Measurements from ENCODE around the gene PARP1.

PARP1 gene

GRCh38 chr1:226357416-226357815 lies 50.5 kb downstream of the PARP1 start:
- Histone ChIP-seq H3K27ac (ENCODE audit: low read depth, low read length) (no peak overlapping the region), H3K4me3 (ENCODE audit: low read length) (no peak overlapping the region)
- no CpG with 5 or more reads among the region's 2 CpGs for WGBS (ENCODE audit: extremely low coverage, insufficient coverage, low lambda C conversion rate)

DNA sequence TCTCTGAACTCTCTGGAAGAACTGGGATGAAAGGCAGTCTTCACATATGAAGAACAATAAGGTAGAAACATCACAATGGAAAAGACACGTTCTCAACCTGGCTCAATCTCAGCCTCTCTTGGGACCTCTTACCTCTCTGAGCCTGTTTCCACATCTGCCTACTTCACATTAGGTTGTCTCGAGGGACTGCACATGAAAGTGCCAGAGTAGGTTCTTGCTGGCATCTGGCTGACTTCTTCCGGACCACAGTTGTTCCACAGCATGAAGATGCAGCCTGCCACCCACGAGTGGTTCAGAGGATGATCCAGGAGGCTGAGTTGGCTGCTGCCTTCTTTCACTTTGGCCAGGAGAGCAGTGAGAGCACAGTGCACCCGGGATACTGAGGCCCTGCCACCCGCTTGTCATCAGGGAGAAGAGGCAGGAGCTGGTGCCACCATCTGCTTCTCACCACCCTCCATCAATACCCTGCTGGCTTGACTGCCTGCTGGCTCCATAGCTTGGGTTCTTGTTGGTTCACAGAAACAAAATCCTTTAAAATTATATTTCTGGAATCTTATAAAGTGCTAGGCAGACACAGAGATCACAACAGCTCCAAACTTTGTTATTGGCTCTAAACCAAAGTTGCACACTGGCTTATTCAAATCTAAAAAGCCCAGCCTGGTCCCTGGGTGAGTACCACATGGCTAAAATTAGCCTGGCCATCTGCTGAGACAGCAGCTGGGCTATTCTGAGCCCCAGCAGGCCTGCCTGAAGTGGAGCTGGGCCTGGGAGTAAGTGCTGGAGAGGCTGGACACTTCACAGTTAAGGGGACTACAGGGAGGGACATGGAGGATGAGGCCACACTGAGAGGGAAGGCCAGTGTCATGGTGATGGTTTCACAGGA lies 52.0 kb downstream of the PARP1 start:
- no peaks in the 10 kb centered on the region for H3K79me1 ChIP-seq (ENCODE audit: low read length)
- H3K4me2 ChIP-seq (ENCODE audit: low read length) = no peak overlapping the region
- no peak overlapping the region for H3K4ac ChIP-seq (ENCODE audit: low read depth, low read length)
- H3K27ac ChIP-seq (ENCODE audit: low read depth, low read length) = no peak overlapping the region
- H3K4me3 ChIP-seq (ENCODE audit: low read length) = no peak overlapping the region
- no peak overlapping the region for H2BK15ac ChIP-seq (replicated peaks; ENCODE audit: low read depth)
- peaks cover 5% of the 10 kb centered on the region for H3K36me3 ChIP-seq (ENCODE audit: control insufficient read depth, insufficient read depth, low read length)
- no peak overlapping the region for H4K5ac ChIP-seq (ENCODE audit: low read length)
- H2AK5ac ChIP-seq (ENCODE audit: low read length) = no peak overlapping the region
- H3K79me2 ChIP-seq (ENCODE audit: control insufficient read depth, insufficient read depth, low read length) = no peaks in the 10 kb centered on the region
- no peaks in the 10 kb centered on the region for H3K27me3 ChIP-seq (ENCODE audit: insufficient read depth, low read length, poor library complexity)
- no peak overlapping the region for H3K56ac ChIP-seq (ENCODE audit: low read length)
- H3K23ac ChIP-seq (ENCODE audit: low read length) = no peak overlapping the region
- no peak for DNase-seq
- H2BK120ac ChIP-seq (ENCODE audit: low read depth, low read length) = no peak overlapping the region
- H3K9ac ChIP-seq (ENCODE audit: low read length) = no peak overlapping the region
- H3K18ac ChIP-seq (ENCODE audit: low read length) = no peak overlapping the region
- H4K8ac ChIP-seq (ENCODE audit: low read depth, low read length) = no peak overlapping the region
- no peaks in the 10 kb centered on the region for H3K4me1 ChIP-seq (ENCODE audit: control insufficient read depth, low read depth, low read length)
- WGBS (ENCODE audit: extremely low coverage, insufficient coverage, low lambda C conversion rate) = no CpG with 5 or more reads among the region's 6 CpGs
- H2BK5ac ChIP-seq (ENCODE audit: low read length) = no peak overlapping the region

More at GRCh38 chr1:226357416-226357815, 50.5 kb downstream of the PARP1 start:
- no peak overlapping the region for H3K23ac ChIP-seq (ENCODE audit: low read length)
- no peak overlapping the region for H3K4me2 ChIP-seq (ENCODE audit: low read length)
- H3K79me2 ChIP-seq (ENCODE audit: control insufficient read depth, insufficient read depth, low read length) = no peaks in the 10 kb centered on the region
- peaks cover 9% of the 10 kb centered on the region for H3K36me3 ChIP-seq (ENCODE audit: control insufficient read depth, insufficient read depth, low read length)
- no peak overlapping the region for H2BK120ac ChIP-seq (ENCODE audit: low read depth, low read length)
- H3K4ac ChIP-seq (ENCODE audit: low read depth, low read length) = no peak overlapping the region
- no peak overlapping the region for H3K9ac ChIP-seq (ENCODE audit: low read length)
- no peak overlapping the region for H4K5ac ChIP-seq (ENCODE audit: low read length)
- H2BK15ac ChIP-seq (replicated peaks; ENCODE audit: low read depth) = no peak overlapping the region
- H4K8ac ChIP-seq (ENCODE audit: low read depth, low read length) = no peak overlapping the region
- no peak overlapping the region for H3K56ac ChIP-seq (ENCODE audit: low read length)
- DNase-seq = no peak
- H3K79me1 ChIP-seq (ENCODE audit: low read length) = no peaks in the 10 kb centered on the region
- H3K4me1 ChIP-seq (ENCODE audit: control insufficient read depth, low read depth, low read length) = no peaks in the 10 kb centered on the region
- H3K18ac ChIP-seq (ENCODE audit: low read length) = no peak overlapping the region
- H2AK5ac ChIP-seq (ENCODE audit: low read length) = no peak overlapping the region
- H2BK5ac ChIP-seq (ENCODE audit: low read length) = no peak overlapping the region
- no peaks in the 10 kb centered on the region for H3K27me3 ChIP-seq (ENCODE audit: insufficient read depth, low read length, poor library complexity)

GRCh38 chr1:226355016-226355415 lies 52.9 kb downstream of the PARP1 start:
- WGBS (ENCODE audit: extremely low coverage, insufficient coverage, low lambda C conversion rate) = no CpG with 5 or more reads among the region's 10 CpGs
- Histone ChIP-seq H3K18ac (ENCODE audit: low read length) (no peak overlapping the region), H3K79me1 (ENCODE audit: low read length) (no peaks in the 10 kb centered on the region), H3K4me2 (ENCODE audit: low read length) (no peak overlapping the region), H3K4me1 (ENCODE audit: control insufficient read depth, low read depth, low read length) (no peaks in the 10 kb centered on the region), H3K36me3 (ENCODE audit: control insufficient read depth, insufficient read depth, low read length) (peaks cover 4% of the 10 kb centered on the region), H3K56ac (ENCODE audit: low read length) (no peak overlapping the region), H2BK5ac (ENCODE audit: low read length) (no peak overlapping the region), H3K79me2 (ENCODE audit: control insufficient read depth, insufficient read depth, low read length) (no peaks in the 10 kb centered on the region), H3K27me3 (ENCODE audit: insufficient read depth, low read length, poor library complexity) (no peaks in the 10 kb centered on the region), H3K23ac (ENCODE audit: low read length) (no peak overlapping the region), H3K4me3 (ENCODE audit: low read length) (no peak overlapping the region), H4K5ac (ENCODE audit: low read length) (no peak overlapping the region), H2BK15ac (replicated peaks; ENCODE audit: low read depth) (no peak overlapping the region), H3K9ac (ENCODE audit: low read length) (no peak overlapping the region), H2BK120ac (ENCODE audit: low read depth, low read length) (no peak overlapping the region), H3K4ac (ENCODE audit: low read depth, low read length) (no peak overlapping the region), H4K8ac (ENCODE audit: low read depth, low read length) (no peak overlapping the region), H3K27ac (ENCODE audit: low read depth, low read length) (no peak overlapping the region), H2AK5ac (ENCODE audit: low read length) (no peak overlapping the region)
- no peak for DNase-seq

DNA sequence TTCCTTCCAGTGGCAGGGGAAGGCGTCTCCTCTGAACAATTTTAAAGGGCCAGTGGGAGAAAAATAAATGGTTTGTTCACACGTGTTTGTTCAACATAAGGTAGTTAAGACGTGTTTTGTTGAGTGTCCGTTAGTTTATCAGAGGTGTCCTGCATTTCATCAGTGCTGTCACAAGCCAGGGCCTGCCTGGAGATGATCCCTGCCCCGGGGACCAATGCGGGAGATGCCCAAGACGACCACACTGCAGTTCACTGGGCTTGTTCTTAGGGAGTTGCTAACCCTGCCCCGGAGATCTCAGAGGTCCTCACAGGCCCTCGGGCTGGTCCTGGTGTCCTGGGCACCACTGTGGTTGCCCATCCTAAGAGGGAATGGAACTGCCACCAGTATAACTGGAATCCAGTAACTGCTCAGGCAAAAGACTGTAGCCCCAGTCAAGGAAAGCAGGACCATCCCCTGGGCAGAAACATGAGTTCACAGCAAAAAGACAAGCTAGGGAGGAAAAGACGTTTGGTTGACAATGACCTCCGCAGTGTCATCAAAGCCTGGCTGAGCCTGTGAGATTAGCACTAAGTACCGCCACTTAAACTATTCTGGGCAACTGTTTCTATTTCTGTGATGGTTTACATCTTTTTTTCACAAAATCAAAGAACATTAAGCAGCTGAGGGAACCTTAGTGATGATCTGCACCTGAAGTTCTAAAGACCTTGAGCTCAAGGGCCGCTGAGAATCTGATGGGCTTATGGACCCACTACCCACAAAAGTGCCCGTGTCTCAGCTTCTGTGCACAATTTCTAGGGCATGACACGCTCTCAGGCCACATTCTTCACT lies 54.0 kb downstream of the PARP1 start:
- H3K36me3 ChIP-seq (ENCODE audit: control insufficient read depth, insufficient read depth, low read length) = peaks cover 1% of the 10 kb centered on the region
- H3K4me1 ChIP-seq (ENCODE audit: control insufficient read depth, low read depth, low read length) = no peaks in the 10 kb centered on the region
- H3K18ac ChIP-seq (ENCODE audit: low read length) = no peak overlapping the region
- no peak overlapping the region for H2BK120ac ChIP-seq (ENCODE audit: low read depth, low read length)
- H3K4me2 ChIP-seq (ENCODE audit: low read length) = no peak overlapping the region
- H2AK5ac ChIP-seq (ENCODE audit: low read length) = no peak overlapping the region
- no peak overlapping the region for H3K4me3 ChIP-seq (ENCODE audit: low read length)
- no peak overlapping the region for H4K5ac ChIP-seq (ENCODE audit: low read length)
- H3K79me2 ChIP-seq (ENCODE audit: control insufficient read depth, insufficient read depth, low read length) = no peaks in the 10 kb centered on the region
- no peak overlapping the region for H3K9ac ChIP-seq (ENCODE audit: low read length)
- WGBS (ENCODE audit: extremely low coverage, insufficient coverage, low lambda C conversion rate) = no CpG with 5 or more reads among the region's 15 CpGs
- H3K4ac ChIP-seq (ENCODE audit: low read depth, low read length) = no peak overlapping the region
- no peak for DNase-seq
- no peak overlapping the region for H4K8ac ChIP-seq (ENCODE audit: low read depth, low read length)
- no peaks in the 10 kb centered on the region for H3K27me3 ChIP-seq (ENCODE audit: insufficient read depth, low read length, poor library complexity)
- H3K56ac ChIP-seq (ENCODE audit: low read length) = no peak overlapping the region
- no peaks in the 10 kb centered on the region for H3K79me1 ChIP-seq (ENCODE audit: low read length)
- H2BK15ac ChIP-seq (replicated peaks; ENCODE audit: low read depth) = no peak overlapping the region
- H3K27ac ChIP-seq (ENCODE audit: low read depth, low read length) = no peak overlapping the region
- H3K23ac ChIP-seq (ENCODE audit: low read length) = peak overlapping the region; percentile 48
- no peak overlapping the region for H2BK5ac ChIP-seq (ENCODE audit: low read length)

DNA sequence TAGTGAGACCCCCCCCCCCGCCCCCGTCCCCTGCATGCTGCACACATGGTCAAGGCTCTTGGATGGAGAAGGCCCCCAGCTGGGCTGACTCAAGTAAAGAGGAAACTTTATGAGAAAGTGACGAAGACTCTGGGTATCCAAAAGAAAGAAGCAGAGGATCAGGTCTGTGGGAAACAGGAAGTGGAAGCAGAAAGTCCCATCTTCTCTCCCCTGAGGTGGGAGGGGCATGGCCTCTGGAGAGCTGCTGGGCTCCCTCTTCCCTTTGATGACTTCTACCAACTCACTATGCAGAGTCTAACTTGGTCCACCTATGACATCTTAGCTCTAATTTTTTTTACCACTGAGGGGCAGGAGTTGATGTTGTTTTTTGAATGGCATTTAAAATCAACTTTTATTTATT lies 56.2 kb downstream of the PARP1 start:
- WGBS (ENCODE audit: extremely low coverage, insufficient coverage, low lambda C conversion rate) = no CpG with 5 or more reads among the region's 3 CpGs
- H2BK120ac ChIP-seq (ENCODE audit: low read depth, low read length) = no peak overlapping the region
- H3K23ac ChIP-seq (ENCODE audit: low read length) = no peak overlapping the region
- peak; percentile 33 for DNase-seq
- no peak overlapping the region for H3K9ac ChIP-seq (ENCODE audit: low read length)
- H3K27ac ChIP-seq (ENCODE audit: low read depth, low read length) = no peak overlapping the region
- H3K4me1 ChIP-seq (ENCODE audit: control insufficient read depth, low read depth, low read length) = no peaks in the 10 kb centered on the region
- H2BK5ac ChIP-seq (ENCODE audit: low read length) = no peak overlapping the region
- no peaks in the 10 kb centered on the region for H3K79me2 ChIP-seq (ENCODE audit: control insufficient read depth, insufficient read depth, low read length)
- H2BK15ac ChIP-seq (replicated peaks; ENCODE audit: low read depth) = no peak overlapping the region
- H3K79me1 ChIP-seq (ENCODE audit: low read length) = no peaks in the 10 kb centered on the region
- H2AK5ac ChIP-seq (ENCODE audit: low read length) = no peak overlapping the region
- H3K36me3 ChIP-seq (ENCODE audit: control insufficient read depth, insufficient read depth, low read length) = no peaks in the 10 kb centered on the region
- H3K27me3 ChIP-seq (ENCODE audit: insufficient read depth, low read length, poor library complexity) = no peaks in the 10 kb centered on the region
- no peak overlapping the region for H4K8ac ChIP-seq (ENCODE audit: low read depth, low read length)
- H3K4me2 ChIP-seq (ENCODE audit: low read length) = no peak overlapping the region
- no peak overlapping the region for H3K4me3 ChIP-seq (ENCODE audit: low read length)
- no peak overlapping the region for H3K4ac ChIP-seq (ENCODE audit: low read depth, low read length)
- no peak overlapping the region for H3K18ac ChIP-seq (ENCODE audit: low read length)
- no peak overlapping the region for H4K5ac ChIP-seq (ENCODE audit: low read length)
- no peak overlapping the region for H3K56ac ChIP-seq (ENCODE audit: low read length)

Data from mesendoderm (in vitro differentiated cells).